Gastroesophageal sphincter (tissue), 3 donors: ENCODE measurements around the gene TRMU.

Experiments used
- EP300 ChIP-seq: sonication (generic); formaldehyde crosslinking; IDR thresholded peaks from one replicate; pipeline ENCODE4 v1.6.1; 2017; ENCODE audit warnings: antibody characterized with exemption, mild to moderate bottlenecking
- POLR2AphosphoS5 ChIP-seq: sonication (generic); formaldehyde crosslinking; IDR thresholded peaks from one replicate; pipeline ENCODE4 v1.6.1; 2017; ENCODE audit warnings: antibody characterized with exemption
- TF ChIP-seq, protein P1 (sequence below), 4 experiments: fragments of 200-600 bp in 2 of 4; fragments of 450-650 bp in 2 of 4; sonication (generic) in 1 of 4; IDR thresholded peaks; one replicate each; pipeline ENCODE4 v1.5.1; 2017 to 2019; ENCODE audit warnings: antibody characterized with exemption in 4 of 4, mild to moderate bottlenecking in 2 of 4, moderate library complexity in 2 of 4

DNA sequence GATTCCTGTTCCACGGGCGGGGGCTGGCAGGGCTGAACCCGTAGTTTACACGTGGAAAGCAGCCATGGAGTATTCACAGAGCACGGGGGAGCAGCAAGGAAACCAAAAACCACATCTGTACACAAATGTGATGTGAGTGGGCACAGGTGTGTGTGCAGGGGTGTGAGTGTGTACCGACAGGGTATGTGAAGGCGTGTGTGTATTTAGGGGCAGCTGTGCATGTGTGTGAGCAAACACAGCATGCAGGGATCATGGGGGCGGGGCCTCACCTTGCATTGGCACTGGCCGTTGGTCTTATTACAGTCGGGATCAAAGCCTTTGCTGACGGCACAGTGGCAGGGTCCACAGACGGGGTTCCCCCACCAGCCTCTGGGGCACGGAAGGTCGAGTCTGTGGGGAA, 58.4 kb downstream of the TRMU start:
- TF ChIP-seq, protein P1, sequence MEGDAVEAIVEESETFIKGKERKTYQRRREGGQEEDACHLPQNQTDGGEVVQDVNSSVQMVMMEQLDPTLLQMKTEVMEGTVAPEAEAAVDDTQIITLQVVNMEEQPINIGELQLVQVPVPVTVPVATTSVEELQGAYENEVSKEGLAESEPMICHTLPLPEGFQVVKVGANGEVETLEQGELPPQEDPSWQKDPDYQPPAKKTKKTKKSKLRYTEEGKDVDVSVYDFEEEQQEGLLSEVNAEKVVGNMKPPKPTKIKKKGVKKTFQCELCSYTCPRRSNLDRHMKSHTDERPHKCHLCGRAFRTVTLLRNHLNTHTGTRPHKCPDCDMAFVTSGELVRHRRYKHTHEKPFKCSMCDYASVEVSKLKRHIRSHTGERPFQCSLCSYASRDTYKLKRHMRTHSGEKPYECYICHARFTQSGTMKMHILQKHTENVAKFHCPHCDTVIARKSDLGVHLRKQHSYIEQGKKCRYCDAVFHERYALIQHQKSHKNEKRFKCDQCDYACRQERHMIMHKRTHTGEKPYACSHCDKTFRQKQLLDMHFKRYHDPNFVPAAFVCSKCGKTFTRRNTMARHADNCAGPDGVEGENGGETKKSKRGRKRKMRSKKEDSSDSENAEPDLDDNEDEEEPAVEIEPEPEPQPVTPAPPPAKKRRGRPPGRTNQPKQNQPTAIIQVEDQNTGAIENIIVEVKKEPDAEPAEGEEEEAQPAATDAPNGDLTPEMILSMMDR (IDR thresholded peaks at IDR 0.05): no peak
- no peak for TF ChIP-seq POLR2AphosphoS5
- TF ChIP-seq EP300: no peak
